GM21367 (cell line): ENCODE data around the gene GPRC5D.

Experiments
- ATAC-seq: cut with Tn5 transposase; IDR thresholded peaks from one replicate; pipeline ENCODE4 v1.9.1; 2021; ENCODE audit not compliant: unreplicated experiment

GPRC5D gene

DNA sequence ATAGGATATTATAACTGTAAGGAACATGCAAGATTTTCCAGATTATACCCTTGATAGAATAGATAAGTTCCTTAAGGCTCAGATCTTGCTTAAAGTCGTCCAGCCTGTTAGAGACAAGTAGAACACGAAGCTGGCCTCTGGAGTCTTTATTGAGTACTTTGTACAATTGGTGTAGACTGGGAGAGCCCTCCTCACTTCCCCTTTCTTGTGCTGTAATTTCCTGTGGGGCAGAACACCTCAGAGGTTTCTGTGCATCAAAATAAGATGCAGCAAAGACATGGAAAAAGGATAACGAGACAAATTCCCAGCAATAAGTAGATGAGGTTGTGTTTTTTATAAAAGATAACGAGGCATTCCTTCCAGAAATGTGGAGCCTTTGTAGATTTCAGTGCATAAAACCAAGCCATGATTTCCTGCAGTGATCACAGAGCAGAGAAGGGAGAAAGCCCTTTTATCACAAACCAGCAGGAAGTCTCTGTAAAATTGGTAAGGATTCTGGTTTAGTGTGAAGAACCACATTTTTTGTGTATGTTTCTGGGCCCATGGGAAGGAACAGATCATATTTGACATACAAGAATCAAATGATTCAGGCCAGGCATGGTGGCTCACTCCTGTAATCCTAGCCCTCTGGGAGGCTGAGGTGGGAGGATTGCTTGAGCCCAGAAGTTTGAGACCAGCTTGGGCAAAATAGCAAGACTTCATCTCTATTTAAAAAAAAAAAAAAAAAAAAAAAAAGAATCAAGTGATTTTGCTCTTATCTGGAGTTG is 42.6 kb downstream of the GPRC5D start:
- no peak for ATAC-seq

DNA sequence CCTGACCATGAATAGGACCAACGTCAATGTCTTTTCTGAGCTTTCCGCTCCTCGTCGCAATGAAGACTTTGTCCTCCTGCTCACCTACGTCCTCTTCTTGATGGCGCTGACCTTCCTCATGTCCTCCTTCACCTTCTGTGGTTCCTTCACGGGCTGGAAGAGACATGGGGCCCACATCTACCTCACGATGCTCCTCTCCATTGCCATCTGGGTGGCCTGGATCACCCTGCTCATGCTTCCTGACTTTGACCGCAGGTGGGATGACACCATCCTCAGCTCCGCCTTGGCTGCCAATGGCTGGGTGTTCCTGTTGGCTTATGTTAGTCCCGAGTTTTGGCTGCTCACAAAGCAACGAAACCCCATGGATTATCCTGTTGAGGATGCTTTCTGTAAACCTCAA is 43.3 kb downstream of the GPRC5D start:
- no peak for ATAC-seq

DNA sequence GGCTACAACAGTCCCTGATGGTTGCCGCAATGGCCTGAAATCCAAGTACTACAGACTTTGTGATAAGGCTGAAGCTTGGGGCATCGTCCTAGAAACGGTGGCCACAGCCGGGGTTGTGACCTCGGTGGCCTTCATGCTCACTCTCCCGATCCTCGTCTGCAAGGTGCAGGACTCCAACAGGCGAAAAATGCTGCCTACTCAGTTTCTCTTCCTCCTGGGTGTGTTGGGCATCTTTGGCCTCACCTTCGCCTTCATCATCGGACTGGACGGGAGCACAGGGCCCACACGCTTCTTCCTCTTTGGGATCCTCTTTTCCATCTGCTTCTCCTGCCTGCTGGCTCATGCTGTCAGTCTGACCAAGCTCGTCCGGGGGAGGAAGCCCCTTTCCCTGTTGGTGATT is 43.7 kb downstream of the GPRC5D start:
- ATAC-seq, result no peak

DNA sequence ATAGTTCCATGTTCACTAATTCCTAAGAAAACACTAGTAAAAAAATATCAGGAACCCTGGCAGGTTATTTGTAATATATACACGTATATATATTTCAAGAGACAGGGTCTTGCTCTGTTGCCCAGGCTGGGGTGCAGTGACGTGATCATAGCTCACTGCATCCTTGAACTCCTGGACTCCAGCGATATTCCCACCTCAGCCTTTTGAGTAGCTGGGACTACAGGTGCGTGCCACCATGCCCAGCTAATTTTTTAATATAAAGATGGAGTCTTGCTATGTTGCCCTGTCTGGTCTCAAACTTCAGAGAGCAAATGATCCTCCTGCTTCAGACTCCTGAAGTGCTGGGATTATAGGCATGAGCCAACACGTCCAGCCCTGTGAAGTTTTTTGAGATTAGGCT is 44.4 kb downstream of the GPRC5D start:
- no peak for ATAC-seq

DNA sequence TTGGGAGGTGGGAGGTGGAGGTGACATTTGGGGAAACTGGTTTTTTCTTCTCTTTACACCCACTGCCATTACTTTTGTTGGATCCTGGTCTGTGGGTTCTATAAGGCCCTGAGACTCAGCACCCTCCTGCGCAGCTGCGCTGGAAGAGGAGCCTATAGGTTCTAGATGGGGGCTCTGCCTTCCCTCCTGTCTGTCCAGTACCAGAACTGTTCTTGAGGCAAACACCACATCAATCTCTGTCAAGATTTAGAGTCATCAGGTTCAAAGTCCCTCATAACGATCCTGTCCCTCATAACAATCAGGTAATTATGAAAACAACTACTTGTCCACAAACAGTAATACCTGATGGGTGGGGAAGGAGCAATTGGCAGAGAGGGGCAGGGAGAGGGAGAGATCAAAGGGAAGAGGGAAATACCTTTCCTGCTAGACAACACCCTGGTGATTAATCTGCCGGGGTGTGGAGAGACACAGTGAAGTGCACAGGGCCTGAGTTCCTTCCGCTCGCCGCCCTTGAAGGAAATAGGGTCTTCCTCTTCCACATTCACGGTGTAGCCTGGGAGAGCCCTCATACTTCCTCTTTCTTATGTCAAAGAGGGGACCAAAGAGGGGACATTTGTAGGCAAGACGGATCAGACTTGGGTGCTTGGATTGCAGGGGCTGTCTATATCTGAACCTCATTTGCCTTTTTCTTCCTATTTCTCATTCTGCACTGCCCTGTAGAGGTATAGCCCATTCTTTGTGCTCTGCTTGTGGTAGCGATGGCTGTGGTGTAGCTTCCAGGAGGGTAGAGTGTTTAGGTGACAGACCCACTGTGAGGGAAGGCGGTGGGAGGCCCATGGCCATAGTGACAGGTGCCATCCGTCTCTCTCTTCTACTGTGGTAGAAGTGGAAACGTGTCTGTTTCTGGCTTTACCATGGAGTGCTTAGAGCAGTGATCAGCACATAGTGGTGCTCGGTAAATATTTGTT is 48.0 kb downstream of the GPRC5D start:
- ATAC-seq, result no peak

DNA sequence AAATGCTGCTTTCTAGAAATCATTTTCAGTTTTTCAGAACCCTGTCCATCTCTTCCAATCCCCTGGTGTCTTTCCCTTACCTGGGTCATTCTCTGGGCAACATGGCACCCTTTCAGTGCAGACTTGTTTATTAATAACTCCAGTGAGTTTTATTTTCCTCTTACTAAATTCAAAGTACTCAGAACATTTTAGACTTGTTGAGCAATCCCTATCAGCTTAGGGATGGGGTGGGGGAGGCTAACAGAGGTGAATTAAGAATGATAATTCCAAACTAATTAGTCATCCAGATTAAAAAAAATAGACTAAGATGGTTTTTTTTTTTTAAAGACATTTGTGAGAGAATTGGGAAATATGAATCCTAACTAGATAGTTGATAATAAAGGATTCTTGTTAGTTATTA is 49.9 kb downstream of the GPRC5D start:
- no peak for ATAC-seq

DNA sequence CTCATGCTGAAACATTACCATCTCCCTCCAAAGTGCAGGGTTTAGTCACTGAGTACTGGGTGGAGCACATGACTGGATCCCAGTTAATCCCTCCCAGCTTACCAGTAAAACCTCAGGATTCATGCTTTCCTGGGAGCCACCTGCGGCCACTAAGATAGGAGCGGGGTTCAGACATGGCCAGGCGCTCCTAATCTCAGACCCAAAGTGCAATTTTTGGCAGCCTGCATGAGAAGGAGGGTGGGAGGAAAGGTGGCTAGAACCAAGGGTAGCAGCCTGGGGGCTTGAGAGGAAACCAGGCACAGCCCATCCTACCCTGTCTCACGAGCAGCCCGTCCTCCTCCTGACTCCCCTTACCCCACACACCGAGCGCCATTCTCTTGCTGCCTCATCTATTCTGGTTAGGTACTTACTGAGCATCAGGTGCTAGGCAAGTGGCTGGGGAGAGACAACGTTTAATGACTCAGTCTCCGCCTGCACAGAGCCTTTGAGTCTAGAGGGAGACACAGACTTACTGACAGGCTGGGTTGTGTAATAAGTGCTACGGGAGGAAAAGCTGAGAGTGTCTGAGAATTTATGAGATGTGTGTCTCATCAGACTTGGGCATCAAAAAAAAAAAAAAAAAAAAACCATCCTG is 50.7 kb downstream of the GPRC5D start:
- ATAC-seq, result no peak

DNA sequence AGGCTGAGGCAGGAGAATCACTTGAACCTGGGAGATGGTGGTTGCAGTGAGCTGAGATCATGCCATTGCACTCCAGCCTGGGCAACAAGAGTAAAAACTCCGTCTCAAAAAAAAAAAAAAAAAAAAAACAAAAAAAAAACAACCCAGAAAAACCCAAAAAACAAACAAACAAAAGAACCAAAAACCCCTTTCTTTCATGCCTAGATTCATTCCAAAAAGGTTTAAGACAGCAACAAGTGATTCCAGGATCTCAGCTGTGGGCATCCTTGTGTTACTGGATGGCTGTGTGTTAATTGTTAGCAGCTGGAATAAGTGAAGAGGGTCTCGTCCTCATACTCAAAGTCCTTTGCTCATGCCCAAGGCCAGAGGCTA is 51.2 kb downstream of the GPRC5D start:
- no peak for ATAC-seq

DNA sequence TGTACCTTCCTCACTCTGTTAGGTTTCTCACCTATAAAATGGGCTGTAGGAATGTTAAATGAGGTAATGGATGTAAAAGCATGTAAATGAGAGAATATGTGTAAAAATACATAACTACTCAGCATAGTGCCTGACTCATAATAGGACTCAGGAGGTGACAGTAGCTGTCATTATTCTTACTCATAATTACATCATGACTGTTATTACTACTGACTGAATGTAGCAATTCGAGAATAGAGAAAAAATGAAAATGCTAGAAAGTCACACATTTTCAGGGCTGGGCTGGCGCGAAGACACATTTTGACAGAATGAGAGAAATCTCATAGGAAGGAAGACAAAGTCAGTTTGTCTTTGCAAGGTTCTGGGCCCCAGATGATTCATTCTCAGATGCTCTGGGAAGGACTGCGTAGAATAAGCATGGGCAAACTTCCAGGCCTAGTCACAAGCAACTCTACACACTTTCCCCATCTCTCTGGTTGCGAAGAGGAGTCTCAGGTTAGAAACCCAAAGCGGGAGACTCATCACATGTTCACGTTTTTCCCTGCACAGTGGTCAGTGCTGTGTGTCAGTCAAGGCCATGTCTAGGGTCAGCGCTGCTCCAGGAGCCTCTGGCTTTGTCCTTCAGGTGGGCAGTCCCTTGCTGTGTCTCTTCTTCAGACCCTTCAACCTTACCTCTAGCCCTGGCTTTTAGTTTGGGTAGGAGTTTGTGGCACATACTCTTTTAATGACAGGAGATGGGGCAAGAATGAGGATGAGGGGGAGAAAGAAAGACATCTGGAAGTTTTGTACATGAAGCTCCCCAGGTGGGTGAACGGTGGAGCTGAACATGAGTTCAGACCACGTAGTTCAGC is 52.2 kb downstream of the GPRC5D start:
- ATAC-seq, result peak; percentile 74

DNA sequence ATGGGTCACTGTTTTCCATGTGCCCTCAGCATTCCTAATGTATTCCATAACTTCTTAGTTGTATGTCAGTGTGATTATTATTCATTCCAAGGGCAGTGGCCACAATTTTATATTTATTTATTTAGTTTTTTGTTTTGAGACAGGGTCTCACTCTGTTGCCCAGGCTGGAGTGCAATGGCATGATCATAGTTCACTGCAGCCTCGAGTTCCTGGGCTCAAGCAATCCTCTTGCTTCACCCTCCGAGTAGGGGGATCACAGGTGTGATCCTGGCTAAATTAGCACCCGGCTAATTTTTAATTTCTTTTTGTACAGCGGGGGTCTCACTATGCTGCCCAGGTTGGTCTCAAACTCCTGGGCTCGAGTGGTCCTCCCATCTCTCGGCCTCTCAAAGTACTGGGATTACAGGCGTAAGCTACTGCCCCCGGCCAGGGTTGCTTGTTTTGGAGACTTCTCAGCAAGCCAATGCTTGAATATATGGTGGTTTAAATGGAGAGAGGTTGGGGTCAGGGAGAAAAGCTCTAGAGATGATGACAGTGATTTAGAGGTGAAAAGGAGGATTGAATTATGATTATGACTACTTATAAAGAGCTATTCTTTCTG is 53.0 kb downstream of the GPRC5D start:
- no peak for ATAC-seq

DNA sequence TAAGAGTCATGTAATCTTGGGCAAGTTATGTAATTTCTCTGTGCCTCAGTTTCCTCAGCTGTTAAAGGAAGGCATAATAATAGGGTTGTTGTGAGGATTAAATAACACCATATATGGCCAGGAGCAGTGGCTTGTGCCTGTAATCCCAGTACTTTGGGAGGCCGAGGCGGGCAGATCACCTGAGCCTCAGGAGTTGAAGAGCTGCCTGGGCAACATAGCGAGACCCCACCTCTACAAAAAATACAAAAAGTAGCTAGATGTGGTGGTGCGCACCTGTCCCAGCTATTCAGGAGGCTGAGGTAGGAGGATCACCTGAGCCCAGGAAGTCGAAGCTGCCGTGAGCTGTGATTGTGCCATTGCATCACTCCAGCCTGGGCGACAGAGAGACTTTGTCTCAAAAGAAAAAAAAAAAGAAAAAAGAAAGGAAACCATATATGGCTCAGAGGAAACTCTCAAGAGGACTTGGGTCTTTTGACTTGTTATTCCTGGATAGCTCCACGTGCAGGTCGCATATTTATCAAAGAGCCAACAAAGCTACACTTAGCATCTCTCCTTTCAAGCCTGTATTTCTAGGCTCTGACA is 53.7 kb downstream of the GPRC5D start:
- no peak for ATAC-seq

DNA sequence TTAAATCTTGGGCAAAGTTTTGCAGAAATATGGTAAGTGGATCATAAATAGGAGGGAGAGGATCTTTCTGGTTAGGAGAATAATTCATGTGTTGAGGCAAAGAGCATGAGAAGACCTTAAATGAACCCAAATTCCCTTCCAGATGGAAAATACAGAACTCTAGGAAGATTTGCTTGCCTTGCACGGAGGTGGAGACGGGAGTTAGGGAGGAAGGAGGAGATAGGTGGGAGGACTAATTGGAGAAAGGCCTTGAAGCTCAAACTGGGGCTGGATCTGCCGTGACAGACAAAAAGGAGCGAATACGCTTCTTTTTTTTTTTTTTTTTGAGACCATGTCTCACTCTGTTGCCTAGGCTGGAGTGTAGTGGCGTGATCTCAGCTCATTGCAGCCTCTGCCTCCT is 54.7 kb downstream of the GPRC5D start:
- no peak for ATAC-seq

DNA sequence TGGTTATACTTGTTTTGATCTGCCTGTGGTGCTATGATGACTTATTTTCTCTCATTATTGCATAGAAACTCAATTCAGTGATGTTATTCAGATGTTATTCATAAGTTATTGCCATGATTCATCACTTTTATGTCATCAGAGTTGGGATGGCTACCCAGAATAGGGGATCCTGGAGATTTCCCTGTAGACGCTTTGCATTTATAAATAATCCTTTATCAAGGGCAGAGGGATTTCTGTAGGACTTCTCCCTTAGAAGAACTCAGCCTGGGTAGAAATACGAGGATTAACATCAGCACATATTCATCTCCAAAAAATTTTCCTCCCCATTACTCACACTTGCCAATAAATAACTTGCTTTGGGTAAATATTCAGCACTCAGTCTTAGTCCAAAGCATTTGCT is 55.7 kb downstream of the GPRC5D start:
- no peak for ATAC-seq

DNA sequence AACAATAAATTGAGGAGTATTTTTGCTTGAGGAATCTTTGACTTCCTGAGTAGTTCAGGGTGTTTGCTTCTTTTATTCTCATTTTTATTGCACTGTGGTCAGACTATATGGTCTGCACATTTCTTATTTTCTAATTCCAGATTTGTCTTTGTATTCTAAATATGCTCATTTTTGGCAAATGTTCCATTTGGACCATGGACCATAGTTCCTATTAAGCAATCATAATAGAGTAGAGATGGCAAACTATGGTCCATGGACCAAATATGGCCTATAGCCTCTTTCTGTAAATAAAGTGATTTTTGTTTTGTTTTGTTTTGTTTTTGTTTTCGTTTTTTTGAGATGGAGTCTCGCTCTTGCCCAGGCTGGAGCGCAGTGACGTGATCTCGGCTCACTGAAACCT is 58.5 kb downstream of the GPRC5D start:
- ATAC-seq, result no peak

DNA sequence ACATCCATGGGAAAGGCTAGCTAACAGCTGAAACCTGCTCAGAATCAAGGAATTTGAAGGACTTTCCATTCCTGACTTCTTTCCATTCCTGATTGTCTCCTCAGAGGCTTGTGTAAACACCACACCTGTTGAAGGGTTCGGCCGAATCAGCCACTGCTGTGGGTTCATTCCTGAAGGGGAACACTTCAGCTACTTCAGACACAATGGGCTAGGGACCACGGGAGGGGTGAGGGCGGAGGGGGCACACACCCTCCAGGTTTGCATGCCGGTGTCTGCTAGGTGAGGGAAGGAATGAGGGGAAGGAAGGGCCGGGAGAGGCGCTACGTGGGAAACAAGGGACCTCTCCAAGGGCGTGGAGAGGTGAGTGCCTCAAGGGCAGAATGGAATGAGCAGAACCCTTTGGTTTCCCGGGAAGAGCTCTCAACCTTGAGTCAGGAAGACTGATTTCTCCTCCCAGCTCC is 59.3 kb downstream of the GPRC5D start:
- ATAC-seq, result no peak

DNA sequence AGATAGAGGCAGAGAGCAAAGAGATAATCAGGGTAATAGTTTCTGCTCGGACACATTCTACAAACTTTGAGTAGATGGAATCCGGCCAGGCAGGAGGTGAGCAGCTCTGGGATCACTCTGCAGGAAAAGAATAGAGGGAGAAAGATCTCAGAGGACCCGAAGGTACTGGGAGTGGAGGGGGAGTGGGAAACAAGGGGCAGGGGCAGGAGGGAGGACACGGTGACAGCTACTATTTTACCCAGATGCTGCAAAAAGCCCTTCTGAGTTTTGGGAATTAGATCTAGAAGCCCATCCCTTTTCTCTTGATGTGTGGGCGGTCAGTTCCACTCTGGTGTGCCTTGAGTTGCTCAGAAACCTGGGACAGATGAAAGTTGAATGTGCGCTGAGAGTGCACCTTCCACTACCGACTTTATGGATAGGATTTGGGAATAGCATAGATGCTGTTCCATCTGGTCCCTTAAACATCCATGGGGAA is 60.1 kb downstream of the GPRC5D start:
- no peak for ATAC-seq

DNA sequence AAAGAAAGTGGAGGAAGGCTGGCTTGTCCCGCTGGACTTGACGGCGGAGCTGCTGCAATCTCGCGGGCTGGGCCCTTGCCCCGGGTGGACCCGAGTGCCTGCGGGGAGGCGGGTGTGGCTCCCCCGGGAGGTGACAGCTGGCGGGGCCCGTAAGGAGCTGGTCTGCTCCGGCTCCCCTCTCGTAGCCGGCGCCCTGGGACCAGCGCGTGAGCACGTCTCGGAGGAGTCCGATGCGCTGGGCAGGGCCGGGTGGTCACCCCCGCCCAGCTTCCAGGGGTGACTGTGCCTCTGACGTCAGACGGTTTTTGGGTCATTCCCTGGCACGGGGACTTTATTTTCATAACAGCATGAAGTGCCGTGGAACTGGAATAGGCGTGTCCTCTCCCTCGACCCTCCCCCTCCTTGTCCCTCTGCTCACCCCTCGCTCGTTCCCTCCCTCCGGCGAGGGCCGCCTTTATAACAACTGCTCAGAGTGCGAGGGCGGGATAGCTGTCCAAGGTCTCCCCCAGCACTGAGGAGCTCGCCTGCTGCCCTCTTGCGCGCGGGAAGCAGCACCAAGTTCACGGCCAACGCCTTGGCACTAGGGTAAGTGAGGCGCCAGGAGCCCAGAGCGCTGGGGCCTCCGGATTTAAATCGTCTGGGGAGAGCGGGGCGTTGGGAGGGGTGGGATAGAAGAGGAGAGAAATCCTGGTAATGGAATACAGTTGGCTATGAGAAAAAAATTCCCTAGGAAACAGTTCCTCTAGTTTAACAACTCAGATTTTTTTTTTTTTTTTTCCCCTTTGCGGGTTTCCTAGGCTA is 60.7 kb downstream of the GPRC5D start, which contains the start of gene GPRC5A:
GPRC5A (plus strand) TSS at position 483 of the 801 bp plus-strand sequence. CDS start 16,688 bp downstream, outside the sequence.
- ATAC-seq, result no peak
